WTC11 (cell line): Measurements from ENCODE around the gene CSKMT. TPM values are rescaled to one million over a fixed set of nuclear protein-coding genes. Genes with fewer than 3 reads are reported as not detected.

Source experiments
- ATF1 ChIP-seq: sonication (generic); formaldehyde crosslinking; IDR thresholded peaks from 2 replicates; pipeline ENCODE4 v1.8.1; 2023; ENCODE audit warnings: mild to moderate bottlenecking, moderate library complexity, missing genetic modification reagents
- CBFB ChIP-seq: sonication (generic); formaldehyde crosslinking; IDR thresholded peaks from 2 replicates; pipeline ENCODE4 v1.8.1; 2022; ENCODE audit warnings: mild to moderate bottlenecking, low read depth, missing genetic modification reagents
- CTCF ChIP-seq: fragments of 200-600 bp; IDR thresholded peaks from 2 replicates; pipeline ENCODE4 v1.8.0; 2022; ENCODE audit warnings: antibody characterized with exemption
- ERG ChIP-seq: fragments of 250-450 bp; sonication (Bioruptor Pico); IDR thresholded peaks from 2 replicates; pipeline ENCODE4 v1.8.0; 2021; ENCODE audit warnings: mild to moderate bottlenecking
- ETV6 ChIP-seq: sonication (generic); formaldehyde crosslinking; IDR thresholded peaks from 2 replicates; pipeline ENCODE4 v1.8.1; 2022; ENCODE audit warnings: mild to moderate bottlenecking, missing genetic modification reagents
- FOXJ3 ChIP-seq: sonication (generic); formaldehyde crosslinking; IDR thresholded peaks from 2 replicates; pipeline ENCODE4 v1.9.0; 2021; ENCODE audit warnings: missing genetic modification reagents, mild to moderate bottlenecking, borderline replicate concordance
- FOXK1 ChIP-seq: sonication (generic); formaldehyde crosslinking; IDR thresholded peaks from 2 replicates; pipeline ENCODE4 v1.8.0; 2022; ENCODE audit warnings: mild to moderate bottlenecking, moderate library complexity, missing genetic modification reagents
- FOXP1 ChIP-seq: sonication (generic); formaldehyde crosslinking; IDR thresholded peaks from 2 replicates; pipeline ENCODE4 v1.8.0; 2022; ENCODE audit warnings: missing genetic modification reagents, mild to moderate bottlenecking, moderate library complexity, borderline replicate concordance
- HMGXB4 ChIP-seq: sonication (generic); formaldehyde crosslinking; IDR thresholded peaks from 2 replicates; pipeline ENCODE4 v1.8.1; 2023; ENCODE audit warnings: mild to moderate bottlenecking, moderate library complexity, missing genetic modification reagents
- MAX ChIP-seq: sonication (generic); formaldehyde crosslinking; IDR thresholded peaks from 2 replicates; pipeline ENCODE4 v1.8.0; 2022; ENCODE audit warnings: mild to moderate bottlenecking, missing genetic modification reagents
- PRDM15 ChIP-seq: sonication (generic); formaldehyde crosslinking; IDR thresholded peaks from 2 replicates; pipeline ENCODE4 v1.8.0; 2022; ENCODE audit warnings: missing genetic modification reagents
- RELA ChIP-seq: sonication (generic); formaldehyde crosslinking; IDR thresholded peaks from 2 replicates; pipeline ENCODE4 v1.8.1; 2022; ENCODE audit warnings: missing genetic modification reagents, mild to moderate bottlenecking, borderline replicate concordance
- SP1 ChIP-seq: sonication (generic); formaldehyde crosslinking; conservative IDR thresholded peaks from 2 replicates; pipeline ENCODE4 v1.8.1; 2022; ENCODE audit warnings: missing genetic modification reagents
- ZBTB43 ChIP-seq: sonication (generic); formaldehyde crosslinking; IDR thresholded peaks from 2 replicates; pipeline ENCODE4 v1.8.1; 2023; ENCODE audit warnings: mild to moderate bottlenecking, missing genetic modification reagents
- ZNF281 ChIP-seq: sonication (generic); formaldehyde crosslinking; IDR thresholded peaks from 2 replicates; pipeline ENCODE4 v1.8.0; 2023; ENCODE audit warnings: mild to moderate bottlenecking, missing genetic modification reagents
- ZNF425 ChIP-seq: fragments of 250-450 bp; sonication (Bioruptor Pico); conservative IDR thresholded peaks from 2 replicates; pipeline ENCODE4 v1.9.0; 2021; ENCODE audit warnings: mild to moderate bottlenecking
- ZNF532 ChIP-seq: fragments of 250-450 bp; sonication (Bioruptor Pico); IDR thresholded peaks from 2 replicates; pipeline ENCODE4 v1.9.0; 2021; ENCODE audit warnings: mild to moderate bottlenecking, borderline replicate concordance
- total RNA-seq: library from RNA; stranded (reverse); gene quantifications from 3 replicates; pipeline ENCODE4 v1.2.3, GENCODE V29; 2021

CSKMT gene
- total RNA-seq, 1 experiment from 2014 or later, result 75.6 TPM

GRCh38 chr11:62671608-62672389, 6.7 kb downstream of the CSKMT start, which contains the start of the genes LBHD1 and UQCC3 (continued):
- TF ChIP-seq ETV6 (peak; percentile 67), HMGXB4 (CRISPR knock-in tag) (0 out of 2 replicates have a peak, but pooled peaks have one; percentile 75), FOXK1 (CRISPR knock-in tag) (peak; percentile 82), SP1 (CRISPR knock-in tag) (peak; percentile 73), PRDM15 (CRISPR knock-in tag) (0 out of 2 replicates have a peak, but pooled peaks have one; percentile 34), ZNF425 (CRISPR knock-in tag) (no peak), ZNF532 (no peak), RELA (CRISPR knock-in tag) (peak; percentile 37; the same call in 1 of the 2 replicates), ZBTB43 (CRISPR knock-in tag) (peak; percentile 82), FOXP1 (CRISPR knock-in tag) (peak; percentile 96), CTCF (no peak), FOXJ3 (CRISPR knock-in tag) (no peak), CBFB (CRISPR knock-in tag) (no peak), ERG (no peak), MAX (CRISPR knock-in tag) (peak; percentile 79), ZNF281 (no peak), ATF1 (CRISPR knock-in tag) (no peak)
